ENCODE measurements around the gene SMC5.
A peak's percentile ranks its signal among the peaks of the same experiment; 100 is the strongest.

The SMC5 gene

DNA sequence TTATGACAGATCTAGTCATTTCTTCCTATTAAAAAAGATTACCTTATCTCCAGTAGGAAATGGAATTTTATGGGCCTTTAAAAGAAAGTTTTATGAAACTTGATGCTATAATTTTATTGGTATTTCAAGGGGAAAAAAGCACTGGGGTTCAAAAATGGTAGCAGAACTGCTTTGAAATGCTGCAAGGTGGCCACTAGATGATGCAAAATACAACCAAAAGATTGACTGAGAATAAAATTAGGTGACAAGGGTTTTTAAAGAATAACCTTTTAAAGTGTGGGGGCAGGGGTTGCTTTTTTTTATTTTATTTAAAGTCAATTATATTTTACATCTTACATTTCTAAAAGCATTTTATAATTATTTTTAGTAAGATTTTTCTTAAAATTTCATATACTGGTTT, 94.0 kb downstream of the SMC5 start:
- Histone ChIP-seq H2AFZ (ENCODE audit: low read length) (no peak overlapping the region), H3K9me2 (replicated peaks; ENCODE audit: low read depth, low read length) (no peaks in the 10 kb centered on the region), H3K4me1 (ENCODE audit: insufficient read depth, low read length, poor library complexity, severe bottlenecking) (no peaks in the 10 kb centered on the region), H3K4me3 (ENCODE audit: low read length, poor library complexity, severe bottlenecking) (no peak overlapping the region), H3K27me3 (ENCODE audit: insufficient read depth, low read length, poor library complexity, severe bottlenecking) (no peaks in the 10 kb centered on the region), H3K9me3 (ENCODE audit: insufficient read depth, low read depth, low read length) (no peaks in the 10 kb centered on the region), H3K9ac (ENCODE audit: low read depth, low read length, poor library complexity, severe bottlenecking) (no peak overlapping the region), H3K36me3 (ENCODE audit: insufficient read depth, low read length) (peaks cover 31% of the 10 kb centered on the region; the same call in 1 of the 2 replicates), H4K20me1 (ENCODE audit: insufficient read depth, low read length, poor library complexity, severe bottlenecking) (no peaks in the 10 kb centered on the region), H3K4me2 (ENCODE audit: low read depth, low read length, poor library complexity, severe bottlenecking) (no peak overlapping the region), H3K79me2 (ENCODE audit: insufficient read depth, low read length) (no peaks in the 10 kb centered on the region), H3F3A (ENCODE audit: low read depth) (no peaks in the 10 kb centered on the region)
- TF ChIP-seq CTCF (conservative IDR thresholded peaks at IDR 0.05; ENCODE audit: low read length), result peak; percentile 58
- TF ChIP-seq EZH2phosphoT487 (IDR thresholded peaks at IDR 0.05; ENCODE audit: borderline replicate concordance), result no peak

DNA sequence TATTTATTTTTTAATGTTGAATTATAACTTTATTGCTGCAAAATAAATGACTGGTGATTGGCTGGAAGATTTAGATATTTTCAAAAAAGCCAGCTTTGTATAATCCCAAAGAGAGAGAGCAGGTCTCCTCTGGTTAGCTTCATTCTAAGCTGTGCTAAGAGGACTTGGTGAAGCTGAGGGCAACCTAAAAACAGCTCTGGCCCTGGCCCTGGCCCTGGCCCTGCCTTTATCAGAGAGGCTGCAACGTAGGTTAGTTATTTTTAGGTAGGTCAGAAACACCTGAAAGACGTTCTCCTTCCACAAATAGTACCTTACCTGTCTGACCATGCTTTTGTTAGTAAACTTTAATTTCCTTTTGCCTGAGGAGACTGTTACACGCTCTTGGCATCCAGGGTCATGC, 97.0 kb downstream of the SMC5 start:
- Histone ChIP-seq H3K4me3 (ENCODE audit: low read length, poor library complexity, severe bottlenecking) (no peak overlapping the region), H3K9ac (ENCODE audit: low read depth, low read length, poor library complexity, severe bottlenecking) (no peak overlapping the region), H3K79me2 (ENCODE audit: insufficient read depth, low read length) (no peaks in the 10 kb centered on the region), H3K27me3 (ENCODE audit: insufficient read depth, low read length, poor library complexity, severe bottlenecking) (no peaks in the 10 kb centered on the region), H4K20me1 (ENCODE audit: insufficient read depth, low read length, poor library complexity, severe bottlenecking) (no peaks in the 10 kb centered on the region), H2AFZ (ENCODE audit: low read length) (no peak overlapping the region), H3K4me2 (ENCODE audit: low read depth, low read length, poor library complexity, severe bottlenecking) (no peak overlapping the region), H3K4me1 (ENCODE audit: insufficient read depth, low read length, poor library complexity, severe bottlenecking) (no peaks in the 10 kb centered on the region), H3K9me3 (ENCODE audit: insufficient read depth, low read depth, low read length) (no peaks in the 10 kb centered on the region), H3F3A (ENCODE audit: low read depth) (no peaks in the 10 kb centered on the region), H3K36me3 (ENCODE audit: insufficient read depth, low read length) (peaks cover 12% of the 10 kb centered on the region; the same call in 1 of the 2 replicates), H3K9me2 (replicated peaks; ENCODE audit: low read depth, low read length) (no peaks in the 10 kb centered on the region)
- TF ChIP-seq EZH2phosphoT487 (IDR thresholded peaks at IDR 0.05; ENCODE audit: borderline replicate concordance) (no peak), CTCF (conservative IDR thresholded peaks at IDR 0.05; ENCODE audit: low read length) (no peak)

- H3K9me3 ChIP-seq (ENCODE audit: insufficient read depth, low read depth, low read length), result no peaks in the 10 kb centered on the region
Measured at GRCh38 chr9:70362952-70363351, 104.2 kb downstream of the SMC5 start.

More at GRCh38 chr9:70362952-70363351, 104.2 kb downstream of the SMC5 start:
- TF ChIP-seq EZH2phosphoT487 (IDR thresholded peaks at IDR 0.05; ENCODE audit: borderline replicate concordance) (no peak), CTCF (conservative IDR thresholded peaks at IDR 0.05; ENCODE audit: low read length) (no peak)
- H4K20me1 ChIP-seq (ENCODE audit: insufficient read depth, low read length, poor library complexity, severe bottlenecking), result no peaks in the 10 kb centered on the region
- no peak overlapping the region for H3K4me3 ChIP-seq (ENCODE audit: low read length, poor library complexity, severe bottlenecking)
- H3K9ac ChIP-seq (ENCODE audit: low read depth, low read length, poor library complexity, severe bottlenecking), result no peak overlapping the region
- H3K27me3 ChIP-seq (ENCODE audit: insufficient read depth, low read length, poor library complexity, severe bottlenecking), result no peaks in the 10 kb centered on the region
- H3K79me2 ChIP-seq (ENCODE audit: insufficient read depth, low read length), result no peaks in the 10 kb centered on the region
- no peaks in the 10 kb centered on the region for H3F3A ChIP-seq (ENCODE audit: low read depth)
- H3K36me3 ChIP-seq (ENCODE audit: insufficient read depth, low read length), result no peaks in the 10 kb centered on the region
- H2AFZ ChIP-seq (ENCODE audit: low read length), result no peak overlapping the region
- H3K4me1 ChIP-seq (ENCODE audit: insufficient read depth, low read length, poor library complexity, severe bottlenecking), result no peaks in the 10 kb centered on the region
- no peaks in the 10 kb centered on the region for H3K9me2 ChIP-seq (replicated peaks; ENCODE audit: low read depth, low read length)
- H3K4me2 ChIP-seq (ENCODE audit: low read depth, low read length, poor library complexity, severe bottlenecking), result no peak overlapping the region

All from Loucy (cell line).